Keratinocyte (primary cell): Measurements from ENCODE around the gene PCCA. TPM values are rescaled to one million over a fixed set of nuclear protein-coding genes. Genes with fewer than 3 reads are reported as not detected.

ENCODE experiments used
- DNase-seq: peaks from one replicate; pipeline ENCODE4 v3.0.0-alpha.2; 2011; ENCODE audit warnings: low read depth, missing footprints, low spot score
- FAIRE-seq: peaks from 2 replicates; lab custom pipeline; 2011; peaks lifted over from hg19 to GRCh38; lab: Jason Lieb, UNC
- H2AFZ ChIP-seq: 2 replicates; pipeline ENCODE4 v1.6.0; 2012; ENCODE audit warnings: low read length, control low read depth, inconsistent platforms; ENCODE audit not compliant: control insufficient read depth
- H3K27ac ChIP-seq: 2 replicates; pipeline ENCODE4 v1.5.1; 2011; ENCODE audit warnings: low read length; ENCODE audit not compliant: control insufficient read depth, insufficient read depth
- H3K27me3 ChIP-seq: 3 replicates; pipeline ENCODE4 v1.6.0; 2011; ENCODE audit warnings: low read length; ENCODE audit not compliant: control insufficient read depth, insufficient read depth; ENCODE audit errors: extremely low read depth
- H3K36me3 ChIP-seq, 2 experiments: 2 replicates in 1 of 2; 3 replicates in 1 of 2; pipeline ENCODE4 v1.5.1; 2011; ENCODE audit warnings: low read length in 2 of 2, mild to moderate bottlenecking in 1 of 2; ENCODE audit not compliant: control insufficient read depth in 2 of 2, insufficient read depth in 2 of 2; ENCODE audit errors: extremely low read depth in 1 of 2
- H3K4me1 ChIP-seq: 3 replicates; pipeline ENCODE4 v1.5.1; 2011; ENCODE audit warnings: low read length; ENCODE audit not compliant: control insufficient read depth, insufficient read depth; ENCODE audit errors: extremely low read depth
- H3K4me2 ChIP-seq: 3 replicates; pipeline ENCODE4 v1.6.0; 2011; ENCODE audit warnings: low read depth, low read length; ENCODE audit not compliant: control insufficient read depth, insufficient read depth; ENCODE audit errors: extremely low read depth
- H3K4me3 ChIP-seq, 3 experiments: fragments of 200-600 bp in 1 of 3; sonication (generic) in 1 of 3; 2 replicates in 2 of 3; 3 replicates in 1 of 3; pipeline ENCODE4 v1.5.1; 2011 to 2016; ENCODE audit warnings: low read length in 3 of 3, mild to moderate bottlenecking in 3 of 3, control low read depth in 2 of 3, inconsistent platforms in 1 of 3, low read depth in 1 of 3, mixed read lengths in 1 of 3, mixed run types in 1 of 3, moderate library complexity in 1 of 3; ENCODE audit not compliant: control insufficient read depth in 2 of 3, insufficient read depth in 2 of 3; ENCODE audit errors: extremely low read depth in 1 of 3
- H3K79me2 ChIP-seq: 2 replicates; pipeline ENCODE4 v1.6.0; 2012; ENCODE audit warnings: low read length; ENCODE audit not compliant: control insufficient read depth, insufficient read depth
- H3K9ac ChIP-seq: 3 replicates; pipeline ENCODE4 v1.6.0; 2011; ENCODE audit warnings: low read length; ENCODE audit not compliant: control insufficient read depth, insufficient read depth; ENCODE audit errors: extremely low read depth
- H3K9me1 ChIP-seq: 3 replicates; pipeline ENCODE4 v1.6.0; 2011; ENCODE audit warnings: low read length; ENCODE audit not compliant: control insufficient read depth, insufficient read depth; ENCODE audit errors: extremely low read depth
- H3K9me3 ChIP-seq: 2 replicates; pipeline ENCODE4 v1.5.1; 2012; ENCODE audit warnings: low read depth, low read length; ENCODE audit not compliant: control insufficient read depth
- H4K20me1 ChIP-seq: 3 replicates; pipeline ENCODE4 v1.6.0; 2011; ENCODE audit warnings: low read length; ENCODE audit not compliant: control insufficient read depth, insufficient read depth; ENCODE audit errors: extremely low read depth
- EZH2 ChIP-seq: IDR thresholded peaks from one replicate; pipeline ENCODE4 v1.6.1; 2012; ENCODE audit warnings: inconsistent platforms, mild to moderate bottlenecking, low read length, moderate library complexity
- dilution Hi-C: fragments of 300-500 bp; cut with MboI; formaldehyde crosslinking; loops from one replicate; pipeline ENCODE4 v1.7.0; 2020; ENCODE audit warnings: low sequenced_read_pairs; ENCODE audit not compliant: extremely low pct_ligation_motif_present
- polyA plus RNA-seq, 5 experiments: library from polyadenylated mRNA; depleted of rRNA in 3 of 5; stranded (reverse) in 3 of 5; stranded (forward) in 1 of 5; unstranded in 1 of 5; fragments of >200 nt; gene quantifications; 1 replicate in 1 of 5; 2 replicates in 3 of 5; 3 replicates in 1 of 5; pipeline versions ENCODE4 v1.2.1 to v1.2.3, GENCODE V29; 2011 to 2012; ENCODE audit warnings: missing spikeins in 2 of 5, low read depth in 1 of 5, low replicate concordance in 1 of 5
- TF ChIP-seq, protein P1 (sequence below), 3 experiments: IDR thresholded peaks in 1 of 3; conservative IDR thresholded peaks in 1 of 3; optimal IDR thresholded peaks in 1 of 3; 2 replicates in 2 of 3; 3 replicates in 1 of 3; pipeline versions ENCODE3 to v1.5.1; 2011; ENCODE audit warnings: low read length in 3 of 3, mild to moderate bottlenecking in 3 of 3, moderate library complexity in 2 of 3, control low read depth in 1 of 3, inconsistent platforms in 1 of 3; ENCODE audit not compliant: insufficient read depth in 2 of 3; ENCODE audit errors: extremely low read depth in 1 of 3

The PCCA gene
- polyA plus RNA-seq, 1 donor (not counting 4 experiments of a cell fraction or from before 2014, with no cell fraction given) = 8.1 TPM

DNA sequence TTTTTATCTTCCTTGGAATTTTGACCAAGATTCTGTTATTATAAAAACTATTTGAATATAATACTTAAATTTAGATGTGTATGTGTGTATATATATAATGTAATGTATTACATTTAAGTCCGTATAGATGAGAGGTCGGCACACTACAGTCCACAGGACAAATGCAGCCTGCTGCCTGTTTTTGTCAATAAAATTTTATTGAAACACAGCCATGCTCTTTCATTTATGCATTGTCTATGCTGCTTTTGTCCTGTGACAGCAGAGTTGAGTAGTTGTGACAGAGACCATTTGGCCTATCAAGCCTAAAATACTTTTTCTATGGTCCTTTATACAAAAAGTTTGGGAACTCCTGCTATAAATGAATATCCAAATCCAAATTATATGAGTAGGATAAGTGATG is 69.7 kb downstream of the PCCA start:
- no peak for FAIRE-seq
- H3K9me3 ChIP-seq = no peaks in the 10 kb centered on the region
- H3K36me3 ChIP-seq = no peaks in the 10 kb centered on the region
- H3K4me3 ChIP-seq = no peak overlapping the region
- H3K27ac ChIP-seq = no peak overlapping the region
- TF ChIP-seq EZH2 = no peak
- TF ChIP-seq, protein P1, sequence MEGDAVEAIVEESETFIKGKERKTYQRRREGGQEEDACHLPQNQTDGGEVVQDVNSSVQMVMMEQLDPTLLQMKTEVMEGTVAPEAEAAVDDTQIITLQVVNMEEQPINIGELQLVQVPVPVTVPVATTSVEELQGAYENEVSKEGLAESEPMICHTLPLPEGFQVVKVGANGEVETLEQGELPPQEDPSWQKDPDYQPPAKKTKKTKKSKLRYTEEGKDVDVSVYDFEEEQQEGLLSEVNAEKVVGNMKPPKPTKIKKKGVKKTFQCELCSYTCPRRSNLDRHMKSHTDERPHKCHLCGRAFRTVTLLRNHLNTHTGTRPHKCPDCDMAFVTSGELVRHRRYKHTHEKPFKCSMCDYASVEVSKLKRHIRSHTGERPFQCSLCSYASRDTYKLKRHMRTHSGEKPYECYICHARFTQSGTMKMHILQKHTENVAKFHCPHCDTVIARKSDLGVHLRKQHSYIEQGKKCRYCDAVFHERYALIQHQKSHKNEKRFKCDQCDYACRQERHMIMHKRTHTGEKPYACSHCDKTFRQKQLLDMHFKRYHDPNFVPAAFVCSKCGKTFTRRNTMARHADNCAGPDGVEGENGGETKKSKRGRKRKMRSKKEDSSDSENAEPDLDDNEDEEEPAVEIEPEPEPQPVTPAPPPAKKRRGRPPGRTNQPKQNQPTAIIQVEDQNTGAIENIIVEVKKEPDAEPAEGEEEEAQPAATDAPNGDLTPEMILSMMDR (optimal IDR thresholded peaks at IDR 0.05 in 1 of 3, IDR thresholded peaks at IDR 0.05 in 1 of 3, conservative IDR thresholded peaks at IDR 0.05 in 1 of 3; ENCODE audit: extremely low read depth in 1 of 3, insufficient read depth in 2 of 3, low read length in 3 of 3) = no peak
- DNase-seq = no peak
- H3K27me3 ChIP-seq = no peaks in the 10 kb centered on the region
- no peak overlapping the region for H3K9ac ChIP-seq
- dilution Hi-C loops = no loop called here
- H3K9me1 ChIP-seq = no peaks in the 10 kb centered on the region
- no peaks in the 10 kb centered on the region for H4K20me1 ChIP-seq
- H2AFZ ChIP-seq = no peak overlapping the region
- no peak overlapping the region for H3K4me2 ChIP-seq
- H3K4me1 ChIP-seq = peaks cover 11% of the 10 kb centered on the region
- H3K79me2 ChIP-seq = no peaks in the 10 kb centered on the region

DNA sequence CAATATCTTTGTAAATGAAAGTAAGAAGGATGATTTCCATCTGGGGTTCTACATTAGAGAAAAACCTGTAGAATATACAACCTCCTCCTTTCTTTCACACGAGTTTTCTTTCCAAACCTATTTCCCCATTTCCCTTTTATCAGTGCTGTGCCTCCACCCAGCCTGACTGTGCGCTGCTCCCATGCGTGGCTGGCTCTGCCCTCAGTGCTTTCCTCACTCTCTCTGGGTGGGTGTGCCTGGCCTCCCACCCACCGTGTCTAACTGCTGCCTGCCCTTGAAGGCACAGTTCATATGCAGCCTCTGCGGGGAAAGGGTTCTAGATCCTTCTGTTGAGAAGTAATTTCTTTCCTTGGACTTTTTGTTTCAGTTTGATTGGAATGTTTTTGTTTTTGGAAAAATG is 70.7 kb downstream of the PCCA start:
- Histone ChIP-seq H3K9me1 (no peaks in the 10 kb centered on the region), H3K9me3 (no peaks in the 10 kb centered on the region), H3K79me2 (no peaks in the 10 kb centered on the region), H3K9ac (no peak overlapping the region), H3K4me1 (peaks cover 11% of the 10 kb centered on the region), H3K4me2 (no peak overlapping the region), H3K36me3 (no peaks in the 10 kb centered on the region), H3K4me3 (no peak overlapping the region), H2AFZ (no peak overlapping the region), H3K27ac (no peak overlapping the region), H4K20me1 (no peaks in the 10 kb centered on the region), H3K27me3 (no peaks in the 10 kb centered on the region)
- dilution Hi-C loops = no loop called here
- FAIRE-seq (no peak), DNase-seq (no peak)
- TF ChIP-seq, protein P1 (optimal IDR thresholded peaks at IDR 0.05 in 1 of 3, IDR thresholded peaks at IDR 0.05 in 1 of 3, conservative IDR thresholded peaks at IDR 0.05 in 1 of 3; ENCODE audit: extremely low read depth in 1 of 3, insufficient read depth in 2 of 3, low read length in 3 of 3) = no peak
- no peak for TF ChIP-seq EZH2
